ENCODE data around the gene TLR4. TPM values are rescaled to one million over a fixed set of nuclear protein-coding genes. Genes with fewer than 3 reads are reported as not detected.

TLR4 gene
- polyA plus RNA-seq, 1 donor, result 6.2 TPM

DNA sequence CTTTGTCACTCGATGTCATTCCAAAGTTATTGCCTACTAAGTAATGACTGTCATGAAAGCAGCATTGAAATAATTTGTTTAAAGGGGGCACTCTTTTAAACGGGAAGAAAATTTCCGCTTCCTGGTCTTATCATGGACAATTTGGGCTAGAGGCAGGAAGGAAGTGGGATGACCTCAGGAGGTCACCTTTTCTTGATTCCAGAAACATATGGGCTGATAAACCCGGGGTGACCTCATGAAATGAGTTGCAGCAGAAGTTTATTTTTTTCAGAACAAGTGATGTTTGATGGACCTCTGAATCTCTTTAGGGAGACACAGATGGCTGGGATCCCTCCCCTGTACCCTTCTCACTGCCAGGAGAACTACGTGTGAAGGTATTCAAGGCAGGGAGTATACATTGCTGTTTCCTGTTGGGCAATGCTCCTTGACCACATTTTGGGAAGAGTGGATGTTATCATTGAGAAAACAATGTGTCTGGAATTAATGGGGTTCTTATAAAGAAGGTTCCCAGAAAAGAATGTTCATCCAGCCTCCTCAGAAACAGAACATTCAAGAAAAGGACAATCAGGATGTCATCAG lies 11.3 kb downstream of the TLR4 start:
- no peak for DNase-seq

DNA sequence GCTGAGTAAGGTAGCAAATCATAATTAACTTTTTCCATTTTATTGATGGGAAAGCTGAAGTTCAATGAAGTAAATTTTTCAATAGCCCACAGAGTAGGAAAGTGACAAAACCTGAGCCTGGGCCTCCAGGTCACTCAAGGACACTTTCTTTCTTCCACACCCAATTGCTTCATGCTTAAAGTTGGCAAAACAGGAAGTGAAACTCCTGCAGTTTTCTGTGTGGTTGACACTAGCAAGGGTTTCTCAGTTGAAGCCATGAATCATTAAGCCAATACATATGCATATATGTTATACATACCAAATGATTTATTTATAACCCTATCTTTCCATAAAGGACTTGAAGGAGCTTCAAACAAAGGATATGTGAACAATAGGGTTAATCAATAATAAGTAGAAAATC lies 13.9 kb downstream of the TLR4 start:
- peak; percentile 28 for DNase-seq

DNA sequence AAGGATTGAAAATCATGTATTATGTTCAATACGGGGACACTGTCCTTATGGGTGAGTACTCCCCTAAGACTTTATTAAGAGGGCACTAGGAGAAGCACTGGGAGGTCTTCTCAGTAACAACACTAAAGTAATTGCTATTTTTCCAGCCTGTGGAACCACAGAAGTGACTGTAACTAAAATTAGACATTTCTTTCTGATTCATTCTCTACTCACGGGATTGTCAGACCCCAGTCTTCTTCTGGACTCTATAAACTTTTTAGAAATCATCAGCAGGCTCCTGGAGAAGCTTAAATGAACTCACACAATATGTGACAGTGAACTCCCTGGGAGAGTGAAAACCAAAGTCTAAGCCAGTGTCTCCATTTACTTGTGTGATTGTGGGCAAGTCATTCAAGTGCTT lies 14.5 kb downstream of the TLR4 start:
- DNase-seq, result no peak

DNA sequence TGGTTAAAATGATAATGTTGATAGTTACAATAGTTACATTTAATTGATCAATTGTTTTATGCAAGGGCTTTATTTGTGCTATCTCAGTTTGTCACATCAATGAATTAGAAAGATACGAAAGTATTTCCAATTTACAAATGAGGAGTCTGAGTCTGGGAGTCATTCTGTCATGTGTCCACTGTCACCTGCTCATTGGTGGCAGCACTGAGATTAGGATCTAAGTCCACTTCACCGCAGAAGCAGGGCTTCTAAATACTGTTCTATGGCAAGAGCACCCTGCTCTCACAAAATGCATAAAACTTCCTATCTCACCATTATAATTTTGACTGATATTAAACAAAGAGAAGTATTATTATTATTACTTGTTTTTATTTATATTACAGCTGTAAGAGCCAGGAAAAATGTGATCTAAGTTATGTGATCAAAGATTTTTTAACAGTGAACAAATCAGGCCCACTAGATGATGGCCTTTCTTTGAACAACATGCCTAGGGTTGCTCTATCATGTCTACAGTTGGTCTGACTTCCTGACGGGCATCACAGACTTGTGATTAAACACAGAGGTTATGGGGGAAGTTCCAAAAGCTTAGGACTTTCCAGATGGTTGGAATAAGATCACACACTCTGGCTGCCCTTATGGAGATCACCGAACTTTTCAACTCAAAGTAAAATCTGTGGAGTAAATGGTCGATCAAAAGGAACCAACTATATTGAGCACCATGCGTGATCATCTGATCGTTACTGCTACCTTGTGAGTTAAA lies 15.1 kb downstream of the TLR4 start:
- DNase-seq, result no peak

DNA sequence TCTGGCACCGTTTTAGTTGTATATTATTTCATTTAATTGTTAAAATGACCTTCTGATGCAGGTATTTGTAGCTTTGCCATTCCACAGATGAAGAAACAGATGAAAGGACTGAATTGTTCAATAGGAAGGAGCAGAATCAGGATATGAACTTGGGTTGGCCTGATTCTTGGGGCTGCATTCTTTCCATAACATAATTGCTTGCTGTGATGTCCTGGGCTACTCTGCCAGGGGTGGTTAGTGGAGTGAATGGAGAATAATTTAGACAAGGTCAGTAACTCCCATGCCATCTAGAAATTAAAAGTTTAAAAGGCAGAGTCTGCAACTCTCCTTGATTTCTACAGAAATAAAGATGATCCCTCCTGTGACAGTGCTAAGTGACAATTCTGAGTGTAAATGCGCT lies 15.9 kb downstream of the TLR4 start:
- no peak for DNase-seq

DNA sequence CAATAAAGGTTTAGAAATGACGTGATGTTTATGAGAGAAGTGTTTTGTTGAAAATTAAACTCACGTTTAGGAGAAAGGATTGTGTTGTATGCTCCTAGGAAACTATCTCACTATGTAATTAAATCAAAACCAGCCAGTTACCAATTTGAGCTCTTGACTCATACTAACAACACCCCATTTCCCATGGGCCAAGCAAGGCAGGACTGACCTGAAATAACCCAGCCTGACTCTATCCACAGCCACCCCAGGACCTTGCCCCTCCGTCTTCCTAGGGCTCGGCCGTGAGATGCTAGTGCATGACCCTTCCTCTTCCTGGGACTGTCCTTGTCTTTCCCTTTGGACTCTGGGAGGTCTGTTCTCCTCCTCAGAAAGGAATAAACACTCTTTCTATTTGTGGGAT lies 16.4 kb downstream of the TLR4 start:
- no peak for DNase-seq

DNA sequence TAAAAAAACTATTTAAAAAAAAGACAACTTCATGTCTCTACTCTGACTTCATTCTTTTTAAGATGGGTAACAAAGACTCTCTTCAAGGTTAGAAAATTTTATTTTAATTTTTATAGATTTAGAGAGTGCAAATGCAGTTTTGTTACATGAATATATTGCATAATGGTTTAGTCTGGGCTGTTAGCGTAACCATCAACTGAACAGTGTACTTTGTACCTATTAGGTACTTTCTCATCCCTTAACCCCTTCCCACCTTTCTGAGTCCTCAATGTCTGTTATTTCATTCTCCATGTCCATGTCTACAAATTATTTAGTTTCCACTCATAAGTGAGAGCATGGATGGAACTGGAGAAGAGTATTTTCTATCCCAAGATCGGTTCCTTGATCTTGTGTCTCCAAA lies 16.8 kb downstream of the TLR4 start:
- DNase-seq, result no peak

DNA sequence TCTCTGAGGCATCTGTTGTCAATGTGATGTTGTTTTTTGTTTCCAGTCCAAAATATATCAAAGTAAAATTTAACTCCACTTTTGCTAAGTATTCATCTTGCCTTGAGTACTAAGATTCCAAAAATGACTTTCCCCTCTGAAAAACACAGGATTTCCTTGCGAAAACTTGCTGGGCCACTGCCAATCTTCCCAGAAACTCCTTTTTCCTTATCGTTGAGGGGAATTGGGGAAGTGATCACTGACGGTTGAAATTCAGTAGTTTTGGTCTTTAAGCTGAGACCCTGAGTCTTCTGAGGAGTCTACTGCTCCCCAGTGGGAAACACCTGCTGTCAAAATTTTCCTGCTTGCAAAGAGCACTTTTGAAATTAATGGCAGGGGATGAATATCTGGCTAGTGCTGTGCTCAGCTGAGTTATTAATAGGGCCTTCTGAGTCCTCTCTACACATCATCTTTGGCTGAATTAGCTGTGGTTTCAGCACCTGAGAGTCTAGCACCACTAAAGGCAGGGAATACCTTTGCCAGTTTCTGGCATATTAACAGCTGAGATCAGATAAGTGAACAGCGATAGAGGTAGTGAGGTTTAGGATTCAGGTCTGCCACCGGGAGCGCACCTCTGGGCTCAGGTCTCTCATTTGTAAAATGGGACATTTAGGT lies 18.0 kb downstream of the TLR4 start:
- no peak for DNase-seq

DNA sequence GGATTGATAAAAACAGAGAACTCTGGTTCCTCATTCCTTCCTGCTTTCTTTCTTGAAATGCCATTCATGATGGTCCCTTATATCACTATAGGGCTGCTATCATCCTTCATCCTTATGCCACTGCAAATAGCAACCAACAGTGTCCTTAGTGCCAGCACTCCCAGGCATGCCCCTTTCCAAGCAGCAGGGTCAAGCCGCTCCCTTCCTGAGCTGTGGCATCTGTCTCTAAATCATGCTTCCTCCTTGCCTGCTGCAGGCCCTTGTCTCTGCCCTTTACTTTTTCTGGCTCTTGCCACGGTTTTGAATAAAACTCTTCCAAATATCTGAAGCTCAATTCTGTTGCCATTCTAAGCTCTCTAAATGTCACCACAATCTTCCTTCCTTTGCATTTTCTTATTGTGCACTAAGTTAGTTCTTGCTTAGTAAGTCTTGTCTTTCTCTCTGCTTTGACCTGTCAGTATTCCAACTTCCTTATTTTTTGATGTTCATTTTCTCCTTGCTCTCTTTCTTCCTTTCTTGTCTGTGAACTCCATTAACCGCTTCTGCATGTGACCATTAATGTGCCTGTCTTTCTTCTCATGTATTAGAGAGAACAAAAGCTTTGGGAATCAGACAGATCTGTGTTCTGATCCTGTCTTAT lies 19.9 kb downstream of the TLR4 start:
- no peak for DNase-seq

DNA sequence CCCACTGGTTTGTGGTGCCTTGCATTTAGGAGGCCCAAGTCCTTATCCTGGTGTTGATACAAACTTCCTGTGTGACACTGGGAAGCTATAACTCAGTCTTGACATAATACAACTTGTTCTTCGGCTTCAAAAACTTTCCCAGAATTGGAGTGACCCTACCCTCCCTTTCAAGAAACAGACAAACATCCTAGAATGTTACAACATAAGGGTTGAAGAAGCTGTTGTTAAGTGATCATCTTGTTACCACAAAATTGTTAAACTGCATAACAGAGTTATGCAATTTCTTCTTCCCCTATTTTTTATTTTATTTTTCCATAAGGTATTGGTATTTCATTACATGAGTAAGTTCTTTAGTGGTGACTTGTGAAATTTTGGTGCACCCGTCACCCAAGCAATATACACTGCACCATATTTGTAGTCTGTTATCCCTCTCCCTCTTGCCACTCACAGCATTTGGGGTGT lies 21.3 kb downstream of the TLR4 start:
- DNase-seq, result no peak

DNA sequence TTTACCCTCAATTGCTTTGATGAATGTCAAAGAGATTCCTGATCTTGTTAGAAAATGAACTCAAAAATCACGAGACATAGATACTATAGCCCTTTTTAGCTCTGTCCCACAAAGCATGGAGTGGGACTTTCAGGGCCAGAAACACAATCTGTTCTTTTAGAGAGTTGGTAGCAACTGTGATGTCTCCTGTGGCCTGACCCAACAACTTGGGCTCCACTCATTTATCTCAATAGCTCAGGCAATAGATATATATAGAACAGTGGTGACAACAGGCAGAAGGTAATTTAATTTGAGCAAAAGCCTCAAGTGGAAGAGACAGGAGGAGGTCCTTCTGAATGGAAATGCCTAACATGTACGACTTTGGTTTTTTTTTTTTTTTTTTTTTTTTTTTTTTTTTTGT lies 25.2 kb downstream of the TLR4 start:
- no peak for DNase-seq

DNA sequence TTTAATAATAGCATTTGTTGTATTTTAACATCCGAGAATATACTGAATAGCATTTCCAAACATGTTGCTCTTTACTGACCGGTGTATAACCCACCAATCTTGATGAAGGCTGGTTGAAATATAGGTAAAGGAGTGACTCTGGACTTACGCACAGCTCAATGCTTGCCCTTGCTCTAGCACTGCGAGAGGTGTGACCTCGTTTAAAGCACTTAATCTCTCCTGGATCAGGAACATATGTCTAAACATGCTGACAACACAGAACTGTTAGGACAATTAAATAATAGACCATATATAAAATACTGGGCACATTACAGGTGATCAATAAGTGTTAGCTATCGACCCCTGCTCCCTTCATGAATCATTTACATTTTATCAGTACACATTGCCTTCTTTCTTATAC lies 28.3 kb downstream of the TLR4 start:
- DNase-seq, result no peak

DNA sequence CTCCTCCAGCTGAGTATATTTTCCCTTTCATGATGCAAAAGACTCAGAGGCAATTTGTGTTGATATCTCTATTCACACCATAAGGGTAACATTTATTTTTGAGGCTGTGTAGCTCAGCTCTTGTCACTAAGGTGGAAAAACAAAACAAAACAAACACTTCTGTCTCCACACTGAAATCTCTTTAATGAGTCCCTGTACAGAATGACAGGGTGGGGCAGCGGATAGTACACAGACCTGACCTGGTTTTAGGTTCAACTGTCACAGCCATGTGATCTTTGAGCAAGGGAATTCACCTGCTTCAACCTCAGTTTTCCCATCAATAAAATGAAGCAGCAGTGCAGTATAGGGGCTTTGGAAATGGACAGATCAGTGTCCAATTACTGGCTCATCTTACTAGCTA lies 29.3 kb downstream of the TLR4 start:
- no peak for DNase-seq

DNA sequence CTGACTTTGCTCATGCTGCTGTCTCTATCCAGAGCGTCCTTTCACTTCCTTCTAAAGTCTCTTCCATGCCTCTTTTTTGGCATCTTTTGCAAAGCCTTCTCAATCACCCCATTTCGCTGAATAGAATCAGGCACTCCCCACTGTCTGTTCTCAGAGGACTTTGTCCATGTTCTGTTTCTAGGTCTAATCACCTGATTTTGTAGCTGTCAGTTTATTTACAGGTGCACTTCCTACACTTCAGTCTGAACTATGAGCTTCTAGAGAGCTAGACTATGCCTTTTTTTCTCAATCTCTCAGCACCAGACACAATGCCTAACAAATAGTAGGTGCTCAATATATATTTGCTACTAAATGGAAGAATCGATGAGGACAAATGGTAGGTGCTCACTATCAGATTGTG lies 29.9 kb downstream of the TLR4 start:
- DNase-seq, result no peak

DNA sequence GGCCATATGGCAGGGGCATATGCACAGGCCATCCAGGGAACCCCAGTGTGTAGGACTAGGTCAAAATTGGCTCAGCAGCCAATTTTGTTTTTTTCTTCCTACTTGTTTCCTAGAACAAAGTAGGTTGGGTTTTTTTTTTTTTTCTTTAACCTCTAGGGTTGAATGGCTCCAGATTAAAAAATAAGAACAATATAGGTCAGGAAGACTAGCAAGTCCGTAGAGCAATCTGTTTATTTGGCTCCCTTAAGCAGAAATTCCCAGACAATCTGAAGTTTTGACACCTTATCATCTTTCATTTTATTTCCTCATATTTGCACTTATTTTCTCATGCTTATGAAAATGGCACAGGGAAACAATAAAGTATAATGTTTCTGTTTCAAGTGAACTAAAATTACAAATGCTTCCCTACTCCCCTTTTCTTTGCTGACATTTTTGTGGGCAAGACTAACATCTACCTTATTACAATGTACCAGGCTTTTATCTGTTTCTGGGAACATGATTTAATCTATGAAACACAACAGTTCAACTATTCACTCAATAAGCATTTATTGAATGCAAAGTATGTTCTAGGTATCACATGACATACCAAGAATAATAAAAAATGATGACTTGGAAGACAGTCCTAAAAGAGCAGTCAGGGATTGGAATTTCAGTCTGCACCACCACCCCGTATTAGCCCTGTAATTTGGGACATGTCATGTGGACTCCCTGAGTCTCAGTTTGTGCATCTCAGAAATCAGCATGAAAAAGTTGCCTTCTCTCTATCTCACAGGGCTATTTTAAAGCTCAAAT lies 30.5 kb downstream of the TLR4 start:
- no peak for DNase-seq

DNA sequence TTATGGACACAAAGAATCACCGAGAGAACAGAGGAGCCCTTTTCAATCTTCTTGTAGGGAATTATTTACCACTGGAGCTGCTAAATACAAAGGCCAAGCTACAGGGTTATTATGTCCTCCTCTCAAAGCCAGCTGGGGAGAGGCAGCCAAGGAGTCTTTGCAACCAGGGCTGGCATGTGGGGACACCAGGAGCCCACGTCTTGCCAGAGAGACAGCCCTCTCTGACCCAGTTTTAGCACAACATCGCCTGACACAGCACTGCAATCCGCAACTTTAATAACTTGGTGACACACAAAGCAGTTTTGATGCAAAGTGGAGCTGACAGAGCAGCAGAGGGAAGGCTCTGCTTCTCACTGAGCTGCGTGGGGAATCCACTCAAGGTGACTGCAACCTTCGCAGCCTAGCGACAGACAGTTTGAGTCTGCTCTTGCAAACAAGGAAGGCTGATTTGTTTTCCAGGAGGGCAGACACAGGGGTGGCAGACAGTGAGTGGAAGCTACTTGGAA lies 33.6 kb downstream of the TLR4 start:
- no peak for DNase-seq

DNA sequence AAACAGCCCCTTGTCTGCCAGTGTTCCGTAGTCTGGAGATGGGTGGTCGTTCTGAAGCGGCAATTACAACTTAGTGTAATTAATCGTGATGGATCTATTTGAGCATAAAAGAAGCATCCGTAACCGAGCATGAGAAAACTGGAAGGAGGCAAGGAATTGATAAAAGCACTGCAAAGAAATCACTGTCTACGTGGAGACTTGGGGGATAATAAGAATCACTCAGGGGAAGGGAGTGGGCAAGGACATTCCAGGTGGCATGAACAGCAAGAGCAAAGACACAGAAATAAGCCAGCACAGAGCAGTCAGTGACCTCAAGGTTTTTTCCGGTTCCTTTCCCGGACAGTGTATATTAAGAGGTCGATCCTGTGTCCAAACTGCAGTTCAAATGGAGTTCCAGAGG lies 35.0 kb downstream of the TLR4 start:
- no peak for DNase-seq

DNA sequence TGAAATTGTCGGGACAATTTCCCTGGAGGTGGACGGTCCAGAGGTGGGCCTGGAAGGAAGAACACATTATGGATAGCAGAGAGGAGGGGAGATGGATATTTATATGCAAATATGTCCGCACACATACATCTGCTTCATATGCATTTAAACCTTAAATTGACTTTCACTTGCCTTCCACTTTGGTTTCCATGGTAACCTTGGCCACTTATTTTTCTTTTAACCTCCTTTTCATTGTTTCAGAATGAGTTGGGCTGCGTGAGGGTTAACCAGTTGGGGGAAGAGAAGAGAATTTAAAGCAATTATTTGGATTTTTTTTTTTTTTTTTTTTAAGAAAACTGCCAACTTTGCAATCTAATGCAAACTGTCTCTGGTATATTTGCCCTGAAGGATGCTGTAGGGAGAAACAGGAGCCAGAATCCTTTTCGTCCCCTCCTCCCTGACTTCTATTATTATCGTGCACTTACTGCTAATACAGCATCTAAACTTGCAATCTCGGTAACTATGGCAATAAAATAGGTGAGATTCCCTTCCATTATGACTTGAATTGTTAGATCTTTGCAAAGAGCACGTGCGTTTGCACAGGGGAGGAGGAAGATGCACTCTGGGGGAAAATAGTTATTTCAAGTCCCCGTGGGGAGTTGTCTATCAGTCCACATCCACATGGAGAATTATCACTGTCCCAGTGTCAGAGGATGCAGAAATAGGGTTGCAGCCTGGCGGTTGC lies 35.6 kb downstream of the TLR4 start:
- no peak for DNase-seq

DNA sequence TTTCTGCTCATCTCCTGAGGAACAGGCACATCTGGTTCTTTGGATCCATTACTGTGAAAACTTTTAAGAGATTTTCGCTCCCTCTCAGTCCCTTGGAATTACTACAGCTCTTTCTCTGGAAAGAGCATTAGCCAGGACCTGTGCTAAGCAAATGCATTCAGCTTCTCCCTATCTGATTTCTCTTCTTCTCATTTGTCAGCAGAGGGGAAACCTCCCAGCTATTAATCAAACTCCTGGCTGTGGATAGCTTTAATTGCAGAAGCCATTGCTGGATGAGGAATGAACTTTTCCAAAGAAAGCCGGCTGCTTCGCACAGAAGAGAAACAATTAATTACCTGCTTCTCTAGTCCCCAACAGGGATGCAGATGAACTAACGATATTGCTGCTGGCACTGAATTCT lies 37.9 kb downstream of the TLR4 start:
- DNase-seq, result peak; percentile 35

DNA sequence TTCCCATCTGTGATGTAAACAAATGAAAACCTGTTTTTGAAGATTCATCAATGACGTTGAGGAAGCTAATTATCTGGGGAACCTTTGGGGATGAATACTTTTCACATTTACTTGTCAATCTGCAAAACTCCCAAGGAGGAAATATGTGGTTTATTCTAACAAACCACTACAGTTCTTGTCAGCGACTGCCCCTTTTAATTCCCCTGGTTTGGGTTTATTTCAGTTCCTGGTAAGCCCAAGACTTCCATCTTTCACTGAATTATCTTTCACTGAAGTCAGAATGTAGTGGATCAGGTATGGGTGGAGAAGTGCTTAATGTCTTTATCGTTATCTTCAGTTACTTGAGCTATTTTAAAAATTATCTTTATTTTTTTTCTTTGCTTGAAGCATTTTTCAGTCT lies 40.2 kb downstream of the TLR4 start:
- no peak for DNase-seq

DNA sequence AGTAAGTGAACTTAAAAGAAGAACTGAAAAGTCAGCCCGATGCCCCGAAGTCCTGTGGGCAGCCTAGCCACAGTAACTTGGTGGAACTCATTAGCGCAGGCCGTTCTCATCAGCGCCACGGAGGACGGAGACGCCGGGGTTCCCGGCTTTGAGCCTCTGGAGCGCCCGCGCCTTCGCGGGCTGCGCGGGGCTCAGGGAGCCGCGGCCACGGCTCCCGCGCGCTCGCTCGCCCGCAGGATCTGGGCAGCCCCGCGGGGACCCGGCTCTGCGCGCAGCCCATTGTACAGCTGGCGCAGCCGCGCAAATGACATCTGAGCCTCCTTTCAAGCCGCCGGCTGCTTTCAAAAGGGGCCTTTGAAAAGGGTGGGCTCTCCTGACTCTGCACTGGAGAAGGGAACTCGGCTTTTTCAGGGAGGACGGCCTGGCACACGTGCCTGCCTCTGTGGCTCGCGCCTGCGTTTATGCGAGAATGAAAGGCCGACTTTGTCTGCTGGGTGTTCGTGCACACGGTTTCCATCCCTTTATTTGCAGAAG lies 40.7 kb downstream of the TLR4 start:
- DNase-seq, result no peak

DNA sequence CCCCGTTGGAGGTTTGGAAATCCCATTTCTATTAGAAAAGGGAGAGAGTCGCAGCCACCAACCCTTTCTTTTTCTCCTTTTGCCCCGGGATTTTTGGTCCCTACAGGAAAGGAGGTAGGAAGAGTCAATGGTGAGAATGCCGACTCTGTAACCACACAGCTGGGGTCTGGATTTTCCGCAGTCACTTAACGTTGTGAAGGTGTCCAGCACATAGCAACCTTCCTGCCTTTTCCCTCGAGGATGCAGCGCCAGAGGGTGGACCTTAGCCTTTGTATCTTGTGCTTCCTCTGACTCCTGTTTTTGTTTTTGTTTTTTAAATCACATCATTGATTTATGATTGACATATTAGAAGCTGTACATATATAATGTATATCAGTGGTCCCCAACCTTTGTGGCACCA lies 41.4 kb downstream of the TLR4 start:
- no peak for DNase-seq

All from hindlimb muscle (tissue), 1 donor.